ENCODE results near the gene ALCAM.

DNA sequence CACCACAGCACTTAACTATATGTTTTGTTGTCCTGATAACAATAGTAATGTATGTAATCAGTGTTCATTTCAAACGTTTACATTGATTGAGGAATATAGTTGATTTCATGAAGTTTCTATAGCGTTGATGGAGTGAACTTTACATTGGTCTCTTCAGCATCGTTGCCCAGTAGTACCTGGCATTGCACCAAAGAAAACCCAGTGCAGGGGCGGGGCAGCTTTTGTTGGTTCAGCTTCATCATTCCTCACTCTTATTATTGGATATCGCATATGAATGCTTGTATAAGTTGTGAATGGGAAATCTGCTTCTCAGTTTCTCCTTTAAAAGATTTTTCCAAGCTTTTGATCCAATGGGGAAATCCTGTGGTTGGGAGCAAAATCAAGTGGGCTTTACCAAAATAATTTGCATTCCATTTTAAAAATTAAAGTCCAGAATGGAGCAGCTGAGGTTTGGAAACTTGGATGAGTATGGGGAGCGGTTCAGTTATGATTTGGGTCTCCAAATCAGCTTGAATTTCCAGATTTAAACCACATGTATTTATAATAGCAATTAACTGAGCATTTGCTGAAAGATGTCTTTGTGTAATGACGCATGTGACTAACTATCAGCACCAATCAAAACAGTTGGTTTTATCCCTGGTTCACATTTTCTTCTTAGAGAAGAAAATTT lies 213.7 kb downstream of the ALCAM start:
- TF ChIP-seq, protein P1, sequence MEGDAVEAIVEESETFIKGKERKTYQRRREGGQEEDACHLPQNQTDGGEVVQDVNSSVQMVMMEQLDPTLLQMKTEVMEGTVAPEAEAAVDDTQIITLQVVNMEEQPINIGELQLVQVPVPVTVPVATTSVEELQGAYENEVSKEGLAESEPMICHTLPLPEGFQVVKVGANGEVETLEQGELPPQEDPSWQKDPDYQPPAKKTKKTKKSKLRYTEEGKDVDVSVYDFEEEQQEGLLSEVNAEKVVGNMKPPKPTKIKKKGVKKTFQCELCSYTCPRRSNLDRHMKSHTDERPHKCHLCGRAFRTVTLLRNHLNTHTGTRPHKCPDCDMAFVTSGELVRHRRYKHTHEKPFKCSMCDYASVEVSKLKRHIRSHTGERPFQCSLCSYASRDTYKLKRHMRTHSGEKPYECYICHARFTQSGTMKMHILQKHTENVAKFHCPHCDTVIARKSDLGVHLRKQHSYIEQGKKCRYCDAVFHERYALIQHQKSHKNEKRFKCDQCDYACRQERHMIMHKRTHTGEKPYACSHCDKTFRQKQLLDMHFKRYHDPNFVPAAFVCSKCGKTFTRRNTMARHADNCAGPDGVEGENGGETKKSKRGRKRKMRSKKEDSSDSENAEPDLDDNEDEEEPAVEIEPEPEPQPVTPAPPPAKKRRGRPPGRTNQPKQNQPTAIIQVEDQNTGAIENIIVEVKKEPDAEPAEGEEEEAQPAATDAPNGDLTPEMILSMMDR (IDR thresholded peaks at IDR 0.05; ENCODE audit: extremely low read depth in 1 of 2, insufficient read depth in 1 of 2, low read depth in 1 of 2, low read length in 2 of 2): no peak
- TF ChIP-seq JUN (IDR thresholded peaks at IDR 0.05; ENCODE audit: borderline replicate concordance, insufficient read depth, insufficient read length, low read depth): no peak
- no peak for TF ChIP-seq POLR2AphosphoS5 (IDR thresholded peaks at IDR 0.05; ENCODE audit: insufficient read depth, low read depth, low read length)
- TF ChIP-seq POLR2A (IDR thresholded peaks at IDR 0.05; ENCODE audit: low read depth, low read length): no peak
- no peak for TF ChIP-seq FOS (IDR thresholded peaks at IDR 0.05; ENCODE audit: borderline replicate concordance, insufficient read depth, low read length)
